Stimulated activated CD4-positive, alpha-beta T cell treated with anti-CD3 and anti-CD28 coated beads, Interleukin-4, amount 100 ng/mL, for 4 hours (primary cell): ENCODE data around the gene PLEKHA4.
"Not testable (repeated sequence)": the region's sequence is repeated elsewhere in the genome, so short reads cannot be mapped to it uniquely, and the experiment has no call there.

Experiments
- DNase-seq, 2 experiments: peaks; one replicate each; pipeline ENCODE4 v3.0.0-alpha.2; 2020

PLEKHA4 gene

DNA sequence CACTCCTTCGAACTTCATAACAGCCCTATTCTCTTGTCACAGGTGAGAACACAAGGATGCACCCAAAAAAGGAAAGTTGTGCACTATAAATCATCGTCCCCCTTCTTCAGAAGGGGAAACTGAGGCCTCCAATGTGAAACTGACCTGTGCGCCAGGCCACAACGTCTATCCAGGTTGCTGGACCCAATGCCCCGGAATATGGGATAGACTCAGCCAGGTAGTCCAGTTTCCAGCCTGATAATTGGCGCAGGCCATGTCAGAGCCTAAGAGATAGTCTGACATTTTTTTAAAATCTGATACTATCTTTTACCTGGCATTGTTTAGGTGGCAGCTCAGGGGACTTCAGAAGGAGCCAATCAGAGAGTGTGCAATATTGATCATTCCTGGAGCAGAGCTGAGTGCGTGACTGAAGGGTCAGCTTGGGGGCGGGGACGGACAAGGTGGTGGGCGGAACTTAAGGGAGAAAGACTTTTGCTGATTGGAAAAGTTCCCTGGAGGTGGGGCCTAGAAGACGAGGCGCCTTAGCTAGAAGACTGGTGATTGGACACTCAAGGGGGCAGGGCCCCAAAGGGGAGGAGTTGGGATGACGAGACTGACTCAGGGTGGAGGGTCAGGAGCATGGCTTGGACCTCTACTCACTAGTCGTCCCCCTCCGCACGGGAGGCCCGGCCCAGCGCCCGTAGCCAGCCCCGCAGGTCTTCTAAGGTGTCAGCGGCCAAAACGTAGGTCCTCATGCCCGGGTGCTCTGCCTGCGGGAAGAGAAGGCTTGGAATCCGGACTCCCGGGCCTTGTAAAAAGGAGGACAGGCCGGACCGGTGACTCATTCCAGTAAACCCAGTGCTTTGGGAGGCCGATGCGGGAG, 8.5 kb downstream of the PLEKHA4 start:
- DNase-seq = no peak

DNA sequence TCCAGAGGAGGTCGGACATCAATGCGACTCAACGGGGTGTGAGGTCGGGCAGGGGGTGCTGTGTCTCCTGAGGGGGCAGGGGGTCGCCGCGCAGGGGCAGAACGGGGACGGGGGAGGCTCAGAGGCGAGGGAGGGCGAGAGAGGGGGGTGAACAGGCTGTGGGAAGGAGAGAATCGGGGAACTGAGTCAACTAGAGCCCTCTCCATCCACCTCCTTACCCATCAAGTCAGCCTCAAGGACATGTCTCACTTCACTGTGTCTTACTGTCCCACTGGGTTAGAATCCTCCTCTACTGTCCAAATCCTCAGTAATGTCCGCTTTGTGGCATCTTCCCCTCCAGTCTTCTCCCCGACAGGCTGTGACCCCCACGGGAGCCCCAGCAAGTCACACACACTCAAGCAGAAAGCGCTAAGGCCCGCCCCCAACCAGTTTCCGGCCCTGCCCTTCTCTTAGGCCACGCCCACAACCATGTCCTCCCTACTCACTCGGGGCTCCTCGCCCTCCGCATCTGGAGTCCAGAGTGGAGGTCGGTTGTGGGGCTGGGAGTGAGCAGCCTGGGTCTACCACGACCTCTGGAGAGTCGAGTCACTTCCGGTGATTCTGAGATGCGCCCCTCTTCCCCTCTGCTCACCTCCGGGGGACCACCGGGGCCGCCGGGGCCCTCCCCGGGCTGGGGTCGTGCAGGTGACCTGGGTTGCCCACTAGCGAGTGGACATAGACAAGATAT, 9.3 kb downstream of the PLEKHA4 start:
- DNase-seq = peak; percentile 76 to 81

DNA sequence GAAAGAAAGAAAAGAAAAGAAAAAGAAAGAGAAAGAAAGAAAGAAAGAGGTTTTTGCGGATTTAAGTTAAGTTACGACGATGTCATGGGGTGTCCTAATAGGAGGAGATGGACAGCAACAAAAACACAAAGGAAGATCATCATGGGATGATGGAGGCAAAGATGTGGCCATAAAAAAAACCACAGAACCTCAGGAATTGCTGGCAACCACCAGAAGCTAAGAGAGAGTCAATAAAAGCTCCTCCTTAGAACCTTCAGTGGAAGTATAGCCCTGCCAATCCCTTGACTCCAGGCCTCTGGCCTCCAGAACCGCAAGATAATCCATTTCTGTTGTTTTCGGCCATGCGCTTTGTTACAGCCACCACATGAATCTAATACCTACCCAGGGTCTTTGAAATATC, 11.5 kb downstream of the PLEKHA4 start:
- no peak for DNase-seq

DNA sequence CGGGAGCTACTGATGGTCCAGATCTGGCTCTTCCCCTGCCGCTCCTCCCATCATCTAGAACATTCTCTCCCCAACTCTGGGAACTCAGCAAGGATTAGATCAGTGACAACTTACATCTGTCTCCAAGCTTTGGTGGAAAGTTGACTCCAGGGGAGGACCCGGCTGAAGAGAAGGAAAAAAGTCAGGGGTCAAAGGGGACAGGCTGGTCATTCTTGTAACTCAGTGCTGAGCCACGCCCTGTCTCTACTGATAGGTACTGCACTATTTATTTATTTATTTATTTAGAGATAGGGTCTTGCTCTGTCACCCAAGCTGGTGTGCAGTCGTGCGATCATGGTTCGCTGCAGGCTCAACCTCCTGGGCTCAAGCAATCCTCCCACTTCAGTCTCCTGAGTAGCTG, 14.3 kb downstream of the PLEKHA4 start:
- no peak for DNase-seq

DNA sequence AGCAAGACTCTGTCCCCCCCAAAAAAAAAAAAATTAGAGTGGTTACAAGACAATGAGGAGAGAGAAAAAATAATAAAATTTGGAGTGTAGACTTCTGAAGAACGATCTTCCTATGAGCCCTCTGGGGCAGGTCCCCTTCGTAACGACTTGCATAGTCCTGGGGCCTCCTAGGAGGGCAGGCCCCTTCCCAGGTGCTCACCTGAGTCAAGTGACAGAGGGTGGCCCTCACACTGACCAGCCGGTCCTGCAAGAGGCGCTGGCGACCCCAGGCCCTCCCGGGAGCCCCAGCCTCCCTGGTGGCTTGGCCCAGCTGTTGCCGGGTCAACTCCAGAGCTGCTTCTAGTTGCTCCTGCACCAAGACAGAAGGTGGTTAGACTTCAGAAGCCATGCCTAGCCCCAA, 14.9 kb downstream of the PLEKHA4 start:
- no peak for DNase-seq

DNA sequence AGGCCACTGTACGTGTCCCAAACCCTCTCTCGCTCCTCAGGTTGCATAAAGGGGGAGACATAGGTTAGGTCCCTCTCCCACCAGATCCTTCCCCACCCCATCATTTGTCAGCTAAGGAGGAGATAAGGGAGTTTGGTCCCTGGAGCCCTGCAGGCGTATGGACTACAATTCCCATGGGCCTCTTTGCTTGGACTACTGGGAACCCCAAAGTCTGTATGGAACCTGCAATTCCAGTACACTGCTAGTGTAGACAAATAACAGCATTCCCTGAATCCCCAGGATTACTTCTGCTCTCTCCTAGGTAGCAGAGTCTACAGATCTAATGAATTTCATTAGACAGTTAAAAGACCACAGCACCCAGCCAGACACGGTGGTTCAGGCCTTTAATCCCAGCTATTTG, 16.1 kb downstream of the PLEKHA4 start:
- DNase-seq = no peak

DNA sequence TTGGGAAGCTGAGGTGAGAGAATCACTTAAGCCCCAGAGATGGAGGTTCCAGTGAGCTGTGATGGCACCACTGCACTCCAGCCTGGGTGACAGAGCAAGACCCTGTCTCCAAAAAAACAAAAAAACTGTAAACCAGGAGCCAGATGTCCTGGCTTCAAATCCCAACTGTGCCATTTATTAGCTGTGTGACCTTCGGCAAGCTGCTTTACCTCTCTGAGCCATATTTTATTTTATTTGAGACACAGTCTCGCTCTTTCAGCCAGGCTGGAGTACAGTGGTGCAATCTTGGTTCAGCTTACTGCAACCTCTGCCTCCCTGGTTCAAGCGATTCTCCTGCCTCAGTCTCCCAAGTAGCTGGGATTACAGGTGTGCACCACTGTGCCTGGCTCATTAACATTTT, 21.8 kb downstream of the PLEKHA4 start:
- DNase-seq = not testable (repeated sequence)

DNA sequence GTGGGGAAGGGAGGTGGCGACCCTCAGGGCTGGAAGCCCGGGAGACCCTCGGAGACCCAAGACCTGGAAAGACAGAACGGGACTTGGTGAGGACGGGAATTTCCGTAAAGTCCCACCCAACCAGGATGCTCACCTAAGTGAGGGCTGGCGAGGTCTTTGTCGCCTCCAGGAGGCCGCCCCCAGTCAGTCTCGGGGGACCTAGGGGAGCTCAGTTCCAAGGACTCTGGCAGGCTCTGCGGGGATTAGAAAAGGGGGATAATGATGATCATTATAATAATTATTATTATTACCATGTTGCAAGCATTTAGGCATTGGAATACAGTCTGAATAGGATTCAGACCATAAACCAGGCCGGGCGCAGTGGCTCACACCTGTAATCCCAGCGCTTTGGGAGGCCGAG, 23.0 kb downstream of the PLEKHA4 start:
- no peak for DNase-seq

DNA sequence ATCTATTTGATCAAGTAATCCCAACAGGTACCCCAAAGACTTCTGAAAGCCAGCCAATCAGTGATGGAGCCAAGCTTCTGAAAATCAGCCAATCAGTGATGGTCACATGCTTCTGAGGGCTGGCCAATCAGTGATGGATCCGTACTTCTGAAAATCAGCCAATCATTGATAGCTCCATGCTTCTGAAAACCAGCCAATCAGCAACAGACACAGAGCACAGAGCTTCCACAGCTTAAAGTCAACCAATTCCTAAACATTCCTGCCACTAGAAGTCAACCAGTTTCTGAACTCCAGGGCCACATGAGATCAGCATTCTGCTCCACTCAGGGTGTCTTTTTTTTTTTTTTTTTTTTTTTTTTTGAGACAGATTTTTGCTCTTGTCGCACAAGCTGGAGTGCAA, 23.9 kb downstream of the PLEKHA4 start:
- no peak for DNase-seq

DNA sequence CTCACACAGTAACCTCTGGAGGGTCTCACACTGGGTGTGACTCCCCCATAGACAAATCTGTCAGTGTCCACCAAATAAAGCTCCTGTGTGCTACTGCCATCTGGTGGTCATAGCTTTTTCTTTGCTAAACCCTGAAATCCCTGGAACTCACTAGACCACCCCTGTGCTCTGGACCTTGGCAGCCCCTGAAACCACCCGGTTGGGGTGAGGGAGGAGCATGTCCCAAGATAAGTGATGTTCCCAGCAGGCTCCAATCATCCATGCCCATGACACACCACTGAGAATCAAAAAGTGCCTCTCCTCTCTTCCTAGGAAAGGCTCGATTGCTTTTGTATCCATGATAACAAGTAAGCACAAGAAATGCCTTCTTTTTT, 25.6 kb downstream of the PLEKHA4 start:
- DNase-seq = peak in 1 of 2 experiments; percentile 12

DNA sequence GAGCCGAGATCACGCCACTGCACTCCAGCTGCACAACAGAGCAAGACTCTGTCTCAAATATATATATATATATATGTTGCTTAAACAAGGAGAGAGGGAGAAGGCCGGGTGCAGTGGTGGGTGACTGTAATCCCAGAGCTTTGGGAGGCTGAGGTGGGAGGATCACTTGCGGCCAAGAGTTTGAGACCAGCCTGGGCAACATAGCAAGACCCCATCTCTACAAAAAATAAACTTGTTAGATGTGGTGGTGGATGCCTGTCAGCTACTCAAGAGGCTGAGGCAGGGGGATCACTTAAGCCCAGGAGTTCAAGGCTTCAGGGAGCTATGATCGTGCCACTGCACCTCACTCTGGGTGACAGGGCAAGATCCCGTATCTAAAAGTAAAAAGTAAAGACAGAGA, 26.8 kb downstream of the PLEKHA4 start:
- no peak for DNase-seq

DNA sequence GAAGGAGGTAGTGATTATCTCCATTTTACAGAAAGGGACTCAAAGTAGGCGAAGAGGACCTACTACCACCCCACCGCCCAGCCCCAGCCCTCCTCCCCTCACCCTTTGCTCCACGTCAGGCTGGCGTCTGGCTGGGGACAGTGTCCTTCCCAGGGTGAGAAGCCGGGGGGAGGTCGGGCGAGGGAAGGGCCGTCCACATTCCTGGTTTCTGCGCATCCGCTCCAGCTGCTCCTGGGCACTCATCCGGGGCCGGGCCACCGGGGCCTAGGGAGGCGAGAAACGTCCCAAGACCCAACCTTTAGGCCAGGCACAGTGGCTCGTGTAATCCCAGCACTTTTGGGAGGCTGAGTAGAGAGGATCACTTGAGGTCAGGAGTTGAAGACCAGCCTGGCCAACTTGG, 27.4 kb downstream of the PLEKHA4 start:
- DNase-seq = no peak

DNA sequence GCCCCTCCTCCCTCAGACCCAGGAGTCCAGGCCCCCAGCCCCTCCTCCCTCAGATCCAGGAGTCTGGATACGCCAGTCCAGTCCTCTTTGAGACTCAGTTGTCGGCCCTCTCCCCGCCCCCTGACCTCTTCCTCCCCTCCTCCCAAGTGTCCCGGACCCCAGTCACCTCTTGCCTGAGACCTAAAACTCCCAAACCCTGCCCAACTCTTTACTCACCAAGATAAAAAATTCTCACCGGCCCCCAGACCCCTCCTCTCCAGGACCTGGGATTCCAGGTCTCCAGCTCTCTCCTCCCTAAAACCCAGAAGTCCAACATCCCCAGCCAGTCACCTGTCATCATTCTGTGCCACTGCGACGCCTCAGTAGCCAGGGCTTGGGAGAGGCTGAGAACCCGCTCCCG, 30.7 kb downstream of the PLEKHA4 start:
- DNase-seq = no peak

DNA sequence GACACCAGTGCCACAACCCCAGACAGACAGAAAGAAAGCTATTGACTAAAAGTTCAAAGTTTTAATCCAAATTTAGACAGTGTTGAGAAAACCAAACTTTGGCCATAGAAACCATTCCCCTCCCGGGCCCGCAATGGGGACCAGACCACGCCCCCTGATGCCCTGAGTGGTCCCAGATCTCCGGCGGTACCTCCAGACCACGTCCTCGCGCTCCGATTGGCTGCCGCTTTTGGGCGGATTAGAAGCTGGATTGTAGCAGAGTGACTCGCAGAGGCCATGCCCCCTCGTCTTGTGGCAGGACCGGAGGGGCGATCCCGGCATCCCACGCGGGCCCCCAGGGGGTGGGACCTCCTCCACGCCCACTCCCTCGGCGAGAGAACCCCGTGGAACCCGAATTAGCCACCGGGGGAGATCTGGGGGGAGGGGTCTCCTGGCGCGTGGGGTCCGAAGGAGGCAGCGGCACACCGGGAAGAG, 31.3 kb downstream of the PLEKHA4 start:
- DNase-seq = peak; percentile 70

DNA sequence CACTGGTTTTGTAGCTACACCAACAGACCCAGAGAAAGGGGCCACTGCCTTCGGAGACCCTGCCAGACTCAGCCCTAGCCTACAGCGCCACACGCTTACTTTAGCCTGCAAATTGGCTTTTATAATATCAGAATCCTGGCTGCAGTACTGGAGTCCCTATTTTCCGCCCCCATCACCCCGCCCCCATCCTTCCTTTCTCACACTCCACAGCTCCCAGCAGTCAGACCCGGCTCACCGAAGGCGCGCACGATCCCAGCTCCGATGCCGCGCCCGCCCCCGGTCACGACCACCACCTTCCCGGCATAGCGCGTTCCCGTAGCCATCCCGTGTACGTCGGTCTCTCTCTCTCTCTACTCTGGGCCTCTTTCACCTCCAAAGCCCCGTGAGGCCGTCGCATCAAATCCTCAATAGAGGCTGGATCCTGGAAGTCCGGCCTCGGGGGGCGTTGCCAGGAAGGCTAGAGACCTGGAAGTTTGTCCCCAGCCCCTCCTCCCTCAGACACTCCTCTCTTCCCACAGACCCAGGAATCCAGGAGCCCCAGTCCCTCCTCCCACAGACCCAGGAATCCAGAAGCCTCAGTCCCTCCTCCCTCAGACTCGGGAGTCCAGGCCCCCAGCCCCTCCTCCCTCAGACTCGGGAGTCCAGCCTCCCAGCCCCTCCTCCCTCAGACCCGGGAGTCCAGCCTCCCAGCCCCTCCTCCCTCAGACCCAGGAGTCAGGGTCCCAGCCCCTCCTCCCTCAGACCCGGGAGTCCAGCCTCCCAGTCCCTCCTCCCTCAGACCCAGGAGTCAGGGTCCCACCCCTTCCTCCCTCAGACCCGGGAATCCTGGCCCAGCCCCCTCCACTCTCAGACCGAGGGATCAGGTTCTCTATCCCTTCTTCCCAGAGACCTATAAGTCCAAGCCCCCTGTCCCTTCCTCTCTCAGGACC, 32.1 kb downstream of the PLEKHA4 start, which contains the start of gene HSD17B14:
TSS of gene HSD17B14 (minus strand) at position 403 of the 929 bp plus-strand sequence. CDS start at position 323, 80 bp downstream.
- DNase-seq = no peak

DNA sequence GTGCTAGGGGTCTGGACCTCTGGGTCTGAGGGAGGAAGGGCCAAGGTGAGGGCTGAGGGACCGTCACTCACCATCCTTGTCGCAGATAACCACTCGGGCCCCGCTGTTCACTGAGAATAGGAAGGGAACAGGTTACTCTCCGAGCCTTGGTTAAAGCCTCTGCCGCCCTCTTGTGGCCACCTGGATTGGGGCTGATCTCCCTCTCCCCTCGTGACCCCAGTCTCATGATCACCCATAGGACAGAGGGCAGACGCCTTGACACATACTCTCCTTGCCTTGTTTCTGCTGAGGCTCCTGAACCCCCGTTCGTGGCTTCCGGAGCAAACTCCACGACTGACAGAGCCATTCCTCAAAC, 32.7 kb downstream of the PLEKHA4 start:
- peak; percentile 86 to 92 for DNase-seq

DNA sequence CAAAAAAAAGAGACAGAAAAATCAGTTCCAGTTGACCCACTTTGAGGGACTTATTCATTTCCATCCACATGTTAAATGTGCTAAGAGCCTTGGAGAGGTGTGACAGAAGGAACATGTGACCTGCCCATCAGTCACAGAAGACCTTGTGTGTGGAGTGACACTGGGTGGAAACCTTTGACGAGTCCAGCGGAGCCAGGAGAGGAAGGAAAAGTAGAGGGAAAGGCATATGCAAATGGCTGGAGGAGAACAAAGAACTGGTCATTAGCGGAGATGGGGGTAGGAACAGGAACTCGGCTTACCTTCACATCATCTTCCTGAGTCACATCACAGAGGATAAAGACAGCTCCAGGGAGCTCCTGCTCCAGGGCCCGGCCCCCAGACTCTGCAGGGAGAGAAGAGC, 34.4 kb downstream of the PLEKHA4 start:
- DNase-seq = no peak

DNA sequence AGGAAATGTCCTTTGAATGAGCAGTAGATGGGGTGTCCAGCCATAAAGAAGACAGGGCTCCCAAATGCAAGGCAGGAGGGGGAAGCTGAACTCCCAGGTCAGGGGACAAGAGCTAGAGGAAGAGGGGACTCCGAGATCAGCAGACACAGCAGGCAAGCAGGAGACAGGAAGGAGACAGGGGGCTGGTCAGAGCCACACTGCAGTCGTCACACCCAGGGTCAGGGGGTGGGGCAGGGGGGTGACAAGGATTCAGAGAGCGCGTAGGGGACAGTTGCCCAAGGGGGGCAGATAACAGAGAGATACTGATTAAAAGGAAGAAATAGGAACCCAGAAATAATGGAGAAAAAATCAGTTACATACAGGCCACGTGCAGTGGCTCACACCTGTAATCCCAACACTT, 35.4 kb downstream of the PLEKHA4 start:
- DNase-seq = no peak

DNA sequence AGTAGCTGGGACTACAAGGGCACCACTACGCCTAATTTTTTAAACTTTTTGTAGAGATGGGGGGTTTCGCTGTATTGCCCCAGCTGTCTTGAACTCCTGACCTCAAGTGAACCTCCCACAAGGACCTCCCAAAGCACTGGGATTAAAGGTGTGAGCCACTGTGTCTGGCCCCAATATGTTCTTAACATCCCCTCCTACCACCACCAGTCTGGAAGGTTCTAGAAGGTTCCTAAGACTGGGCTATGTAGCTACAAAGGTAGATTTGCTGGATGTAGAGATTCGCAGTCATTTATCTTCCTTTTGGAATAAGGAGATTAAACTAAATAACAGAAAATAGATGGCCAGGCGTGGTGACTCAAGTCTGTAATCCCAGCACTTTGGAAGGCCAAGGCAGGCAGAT, 37.5 kb downstream of the PLEKHA4 start:
- DNase-seq = no peak

DNA sequence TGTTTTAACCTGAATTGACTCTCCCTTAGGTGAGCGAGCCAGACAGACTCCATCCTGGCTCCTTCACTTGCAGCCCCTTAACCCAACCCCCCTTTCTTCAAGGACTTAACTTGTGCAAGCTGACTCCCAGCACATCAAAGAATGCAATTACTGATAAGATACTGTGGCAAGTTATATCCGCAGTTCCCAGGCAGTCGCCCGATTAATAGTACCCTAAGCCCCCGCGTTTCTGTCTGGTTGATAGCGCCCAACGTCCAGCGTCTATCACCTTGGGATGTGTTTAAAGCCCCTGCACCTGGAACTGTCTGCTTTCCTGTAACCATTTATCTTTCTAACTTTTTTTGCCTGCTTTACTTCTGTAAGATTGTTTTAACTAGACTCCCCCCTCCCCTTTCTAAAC, 38.3 kb downstream of the PLEKHA4 start:
- no peak for DNase-seq

DNA sequence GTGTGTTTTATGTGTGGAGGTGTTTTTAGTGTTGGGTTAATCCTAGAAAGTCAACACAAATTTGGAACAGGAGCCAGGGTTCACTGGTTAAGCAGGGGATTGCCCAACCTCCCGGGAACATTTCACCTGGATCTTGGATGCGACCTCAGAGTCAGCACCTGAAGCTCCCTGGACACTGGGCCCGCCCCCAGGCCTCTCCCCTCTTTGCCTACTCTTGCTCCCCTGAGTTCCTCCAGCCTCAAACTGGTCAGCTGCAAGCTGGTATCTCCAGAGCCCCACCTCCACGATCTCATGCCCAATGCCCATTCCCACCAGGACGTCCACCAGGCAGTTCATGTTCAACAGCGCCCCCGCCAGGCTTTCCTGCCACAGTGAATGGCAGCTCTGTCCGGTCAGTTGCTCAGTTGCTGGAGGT, 41.8 kb downstream of the PLEKHA4 start:
- no peak for DNase-seq

DNA sequence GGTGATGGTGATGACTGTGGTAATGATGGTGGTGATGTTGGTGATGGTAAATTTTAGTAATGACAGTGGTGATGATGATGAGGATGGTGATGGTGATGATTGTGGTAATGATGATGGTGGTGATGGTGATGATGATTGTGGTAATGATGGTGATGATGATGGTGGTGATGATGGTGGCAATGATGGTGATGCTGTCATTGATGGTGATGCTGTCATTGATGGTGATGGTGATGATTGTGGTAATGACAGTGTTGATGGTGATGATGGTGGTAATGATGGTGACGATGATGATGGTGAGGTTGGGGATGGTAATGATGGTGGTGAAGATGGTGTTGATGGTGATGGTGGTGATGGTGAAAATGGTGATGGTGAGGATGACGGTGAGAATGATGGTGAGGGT, 45.9 kb downstream of the PLEKHA4 start:
- DNase-seq = no peak

DNA sequence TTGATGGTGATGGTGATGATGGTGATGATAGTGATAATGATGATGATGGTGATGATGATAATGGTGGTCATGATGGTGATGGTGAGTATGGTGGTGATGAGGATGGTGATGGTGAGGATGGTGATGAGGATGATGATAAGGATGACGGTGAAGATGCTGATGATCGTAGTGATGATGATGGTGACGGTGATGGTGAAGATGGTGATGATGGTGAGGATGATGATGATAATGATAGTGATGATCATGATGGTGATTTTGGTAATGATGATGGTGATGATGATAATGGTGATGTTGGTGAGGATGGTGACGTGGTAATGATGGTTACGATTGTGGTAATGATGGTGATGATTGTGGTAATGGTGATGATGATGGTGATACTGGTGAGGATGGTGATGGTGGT, 46.8 kb downstream of the PLEKHA4 start:
- DNase-seq = no peak
